ENCODE data around the gene TGM3.
"Not testable (repeated sequence)": the region's sequence is repeated elsewhere in the genome, so short reads cannot be mapped to it uniquely, and the experiment has no call there.

The TGM3 gene

DNA sequence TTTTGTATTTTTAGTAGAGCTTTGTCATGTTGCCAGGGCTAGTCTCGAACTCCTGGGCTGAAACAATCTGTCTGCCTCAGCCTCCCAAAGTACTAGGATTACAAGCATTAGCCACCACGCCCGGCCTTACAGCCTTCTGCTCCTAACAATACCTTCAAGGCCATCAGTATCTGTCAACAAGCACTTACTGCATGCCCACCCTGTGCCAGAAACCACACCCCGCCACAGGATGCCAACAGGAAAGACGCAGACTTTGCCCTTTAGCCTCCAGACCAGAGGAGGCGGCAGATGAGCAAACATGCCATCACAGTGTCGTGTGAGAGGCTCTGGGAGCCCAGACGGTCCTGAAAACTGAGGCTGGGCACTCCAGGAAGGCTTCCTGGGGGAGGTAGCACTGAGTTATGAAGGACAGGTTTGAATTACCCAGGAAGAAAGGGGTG, 34.7 kb upstream of the TGM3 start:
- H3K36me3 ChIP-seq (ENCODE audit: insufficient read depth, low read length) = no peaks in the 10 kb centered on the region
- no peaks in the 10 kb centered on the region for H3K9me3 ChIP-seq (ENCODE audit: low read length)
- no peak overlapping the region for H3K9ac ChIP-seq (ENCODE audit: low read length)
- no peaks in the 10 kb centered on the region for H4K20me1 ChIP-seq (ENCODE audit: insufficient read depth, low read length)
- no peaks in the 10 kb centered on the region for H3F3A ChIP-seq (ENCODE audit: insufficient read depth, low read length)
- H3K4me2 ChIP-seq (ENCODE audit: low read length) = no peak overlapping the region
- TF ChIP-seq, protein P1, sequence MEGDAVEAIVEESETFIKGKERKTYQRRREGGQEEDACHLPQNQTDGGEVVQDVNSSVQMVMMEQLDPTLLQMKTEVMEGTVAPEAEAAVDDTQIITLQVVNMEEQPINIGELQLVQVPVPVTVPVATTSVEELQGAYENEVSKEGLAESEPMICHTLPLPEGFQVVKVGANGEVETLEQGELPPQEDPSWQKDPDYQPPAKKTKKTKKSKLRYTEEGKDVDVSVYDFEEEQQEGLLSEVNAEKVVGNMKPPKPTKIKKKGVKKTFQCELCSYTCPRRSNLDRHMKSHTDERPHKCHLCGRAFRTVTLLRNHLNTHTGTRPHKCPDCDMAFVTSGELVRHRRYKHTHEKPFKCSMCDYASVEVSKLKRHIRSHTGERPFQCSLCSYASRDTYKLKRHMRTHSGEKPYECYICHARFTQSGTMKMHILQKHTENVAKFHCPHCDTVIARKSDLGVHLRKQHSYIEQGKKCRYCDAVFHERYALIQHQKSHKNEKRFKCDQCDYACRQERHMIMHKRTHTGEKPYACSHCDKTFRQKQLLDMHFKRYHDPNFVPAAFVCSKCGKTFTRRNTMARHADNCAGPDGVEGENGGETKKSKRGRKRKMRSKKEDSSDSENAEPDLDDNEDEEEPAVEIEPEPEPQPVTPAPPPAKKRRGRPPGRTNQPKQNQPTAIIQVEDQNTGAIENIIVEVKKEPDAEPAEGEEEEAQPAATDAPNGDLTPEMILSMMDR (IDR thresholded peaks at IDR 0.05; ENCODE audit: low read length) = no peak
- TF ChIP-seq EZH2 (IDR thresholded peaks at IDR 0.05; ENCODE audit: borderline replicate concordance, low read length) = no peak
- no peak overlapping the region for H3K4me3 ChIP-seq (ENCODE audit: low read depth, low read length, poor library complexity, severe bottlenecking)
- no peaks in the 10 kb centered on the region for H3K27me3 ChIP-seq (ENCODE audit: insufficient read depth, low read length)
- no peak overlapping the region for H2AFZ ChIP-seq (ENCODE audit: low read length)
- no peaks in the 10 kb centered on the region for H3K9me2 ChIP-seq (ENCODE audit: low read depth, low read length)
- H3K79me2 ChIP-seq (ENCODE audit: insufficient read depth, low read length) = no peaks in the 10 kb centered on the region
- H3K4me1 ChIP-seq (ENCODE audit: insufficient read depth, low read length, severe bottlenecking) = no peaks in the 10 kb centered on the region
- H3K27ac ChIP-seq (ENCODE audit: low read depth, low read length, poor library complexity, severe bottlenecking) = no peak overlapping the region

DNA sequence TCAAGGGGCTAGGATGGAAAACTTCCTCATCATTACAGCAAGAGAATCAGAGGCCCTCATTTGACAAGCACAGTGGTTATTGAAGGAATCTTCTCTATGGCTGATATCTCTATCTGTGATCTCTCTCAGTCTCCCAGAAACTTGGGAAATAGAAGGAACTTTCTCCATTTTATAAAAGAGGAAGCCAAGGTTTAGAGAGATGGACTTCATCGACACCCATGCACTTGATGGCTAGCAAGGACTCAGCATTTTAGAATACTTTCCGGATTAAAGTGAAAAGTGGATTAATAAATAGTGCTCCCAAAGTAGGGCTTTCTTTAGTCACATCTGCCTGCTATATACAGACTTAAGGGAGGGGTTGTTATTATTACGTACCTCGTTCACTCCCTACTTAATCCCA, 34.2 kb upstream of the TGM3 start:
- no peak overlapping the region for H3K4me2 ChIP-seq (ENCODE audit: low read length)
- H3K27me3 ChIP-seq (ENCODE audit: insufficient read depth, low read length) = no peaks in the 10 kb centered on the region
- no peak overlapping the region for H2AFZ ChIP-seq (ENCODE audit: low read length)
- no peaks in the 10 kb centered on the region for H3K9me2 ChIP-seq (ENCODE audit: low read depth, low read length)
- H4K20me1 ChIP-seq (ENCODE audit: insufficient read depth, low read length) = no peaks in the 10 kb centered on the region
- no peak overlapping the region for H3K4me3 ChIP-seq (ENCODE audit: low read depth, low read length, poor library complexity, severe bottlenecking)
- H3K27ac ChIP-seq (ENCODE audit: low read depth, low read length, poor library complexity, severe bottlenecking) = no peak overlapping the region
- no peaks in the 10 kb centered on the region for H3K9me3 ChIP-seq (ENCODE audit: low read length)
- no peak overlapping the region for H3K9ac ChIP-seq (ENCODE audit: low read length)
- TF ChIP-seq EZH2 (IDR thresholded peaks at IDR 0.05; ENCODE audit: borderline replicate concordance, low read length) = no peak
- TF ChIP-seq, protein P1 (IDR thresholded peaks at IDR 0.05; ENCODE audit: low read length) = no peak
- no peaks in the 10 kb centered on the region for H3K4me1 ChIP-seq (ENCODE audit: insufficient read depth, low read length, severe bottlenecking)
- H3K79me2 ChIP-seq (ENCODE audit: insufficient read depth, low read length) = no peaks in the 10 kb centered on the region
- H3F3A ChIP-seq (ENCODE audit: insufficient read depth, low read length) = no peaks in the 10 kb centered on the region
- H3K36me3 ChIP-seq (ENCODE audit: insufficient read depth, low read length) = no peaks in the 10 kb centered on the region

DNA sequence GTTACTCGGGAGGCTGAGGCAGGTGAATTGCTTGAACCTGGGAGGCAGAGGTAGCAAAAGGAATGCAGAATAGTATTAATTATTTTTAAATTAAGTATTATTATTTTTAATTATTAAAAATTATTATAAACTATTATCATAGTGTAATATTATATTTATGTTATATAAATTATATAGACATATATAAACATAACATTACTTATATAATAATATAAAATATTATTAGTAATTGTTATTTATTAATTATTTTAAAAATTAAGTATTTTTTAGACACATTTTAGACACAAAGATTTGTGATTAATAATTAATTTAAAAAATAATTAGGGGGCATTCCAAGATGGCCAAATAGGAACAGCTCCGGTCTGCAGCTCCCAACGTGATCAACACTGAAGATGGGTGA, 31.7 kb upstream of the TGM3 start:
- Histone ChIP-seq H3K4me3 (ENCODE audit: low read depth, low read length, poor library complexity, severe bottlenecking) (no peak overlapping the region), H3K36me3 (ENCODE audit: insufficient read depth, low read length) (no peaks in the 10 kb centered on the region), H3K9ac (ENCODE audit: low read length) (no peak overlapping the region), H2AFZ (ENCODE audit: low read length) (no peak overlapping the region), H3F3A (ENCODE audit: insufficient read depth, low read length) (no peaks in the 10 kb centered on the region), H3K9me2 (ENCODE audit: low read depth, low read length) (no peaks in the 10 kb centered on the region), H3K4me2 (ENCODE audit: low read length) (no peak overlapping the region), H3K27ac (ENCODE audit: low read depth, low read length, poor library complexity, severe bottlenecking) (no peak overlapping the region), H4K20me1 (ENCODE audit: insufficient read depth, low read length) (no peaks in the 10 kb centered on the region), H3K9me3 (ENCODE audit: low read length) (no peaks in the 10 kb centered on the region), H3K79me2 (ENCODE audit: insufficient read depth, low read length) (no peaks in the 10 kb centered on the region), H3K4me1 (ENCODE audit: insufficient read depth, low read length, severe bottlenecking) (no peaks in the 10 kb centered on the region), H3K27me3 (ENCODE audit: insufficient read depth, low read length) (no peaks in the 10 kb centered on the region)
- no peak for TF ChIP-seq EZH2 (IDR thresholded peaks at IDR 0.05; ENCODE audit: borderline replicate concordance, low read length)
- TF ChIP-seq, protein P1 (IDR thresholded peaks at IDR 0.05; ENCODE audit: low read length) = no peak

DNA sequence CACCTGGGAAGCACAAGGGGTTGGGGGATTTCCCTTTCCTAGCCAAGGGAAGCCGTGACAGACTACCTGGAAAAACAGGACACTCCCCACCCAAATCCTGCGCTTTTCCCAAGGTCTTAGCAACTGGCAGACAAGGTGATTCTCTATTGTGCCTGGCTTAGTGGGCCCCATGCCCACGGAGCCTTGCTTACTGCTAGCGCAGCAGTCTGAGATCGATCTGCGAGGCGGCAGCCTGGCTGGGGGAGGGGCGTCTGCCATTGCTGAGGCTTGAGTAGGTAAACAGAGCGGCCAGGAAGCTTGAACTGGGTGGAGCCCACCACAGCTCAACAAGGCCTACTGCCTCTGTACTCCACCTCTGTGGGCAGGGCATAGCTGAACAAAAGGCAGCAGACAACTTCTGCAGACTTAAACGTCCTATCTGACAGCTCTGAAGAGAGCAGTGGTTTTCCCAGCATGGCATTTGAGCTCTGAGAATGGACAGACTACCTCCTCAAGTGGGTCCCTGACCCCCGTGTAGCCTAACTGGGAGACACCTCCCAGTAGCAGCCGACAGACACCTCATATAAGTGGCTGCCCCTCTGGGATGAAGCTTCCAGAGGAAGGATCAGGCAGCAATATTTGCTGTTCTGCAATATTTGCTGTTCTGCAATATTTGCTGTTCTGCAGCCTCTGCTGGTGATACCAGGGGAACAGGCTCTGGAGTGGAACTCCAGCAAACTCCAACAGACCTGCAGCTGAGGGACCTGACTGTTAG, 31.0 kb upstream of the TGM3 start:
- not testable (repeated sequence) for H3K9ac ChIP-seq (ENCODE audit: low read length); H3K79me2 ChIP-seq (ENCODE audit: insufficient read depth, low read length)

More for the DNA sequence above, 31.0 kb upstream of the TGM3 start:
- not testable (repeated sequence) for H2AFZ ChIP-seq (ENCODE audit: low read length); H4K20me1 ChIP-seq (ENCODE audit: insufficient read depth, low read length); H3K4me1 ChIP-seq (ENCODE audit: insufficient read depth, low read length, severe bottlenecking); H3F3A ChIP-seq (ENCODE audit: insufficient read depth, low read length); H3K27me3 ChIP-seq (ENCODE audit: insufficient read depth, low read length); H3K9me2 ChIP-seq (ENCODE audit: low read depth, low read length); H3K36me3 ChIP-seq (ENCODE audit: insufficient read depth, low read length); H3K27ac ChIP-seq (ENCODE audit: low read depth, low read length, poor library complexity, severe bottlenecking); H3K9me3 ChIP-seq (ENCODE audit: low read length); H3K4me3 ChIP-seq (ENCODE audit: low read depth, low read length, poor library complexity, severe bottlenecking); H3K4me2 ChIP-seq (ENCODE audit: low read length)
